GM18511 (cell line): Measurements from ENCODE around the gene GNG14.
"Not testable (repeated sequence)": the region's sequence is repeated elsewhere in the genome, so short reads cannot be mapped to it uniquely, and the experiment has no call there.

ENCODE experiments used
- ATAC-seq: cut with Tn5 transposase; IDR thresholded peaks from one replicate; pipeline ENCODE4 v1.9.1; 2021; ENCODE audit warnings: mild to moderate bottlenecking, moderate library complexity; ENCODE audit not compliant: unreplicated experiment

The GNG14 gene

DNA sequence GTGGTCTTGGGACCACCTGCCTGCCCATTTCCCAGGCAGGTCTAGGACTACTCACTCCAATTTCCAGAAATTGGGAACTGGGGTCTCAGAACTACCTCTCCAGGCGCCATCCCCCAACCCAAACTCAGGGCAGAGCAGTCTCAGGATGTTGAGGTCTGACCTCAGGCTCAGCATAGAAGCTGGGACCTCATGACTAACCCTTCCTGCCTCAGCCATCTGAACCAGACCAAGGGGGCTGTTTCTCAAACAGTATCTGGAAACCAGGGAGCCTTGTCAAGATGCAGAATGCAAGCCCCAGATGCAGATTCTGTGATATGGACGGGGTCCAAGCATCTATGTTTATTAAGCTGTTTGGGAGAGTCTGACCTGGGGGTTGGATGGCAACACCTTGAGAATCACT is 7.3 kb downstream of the GNG14 start:
- ATAC-seq = no peak

DNA sequence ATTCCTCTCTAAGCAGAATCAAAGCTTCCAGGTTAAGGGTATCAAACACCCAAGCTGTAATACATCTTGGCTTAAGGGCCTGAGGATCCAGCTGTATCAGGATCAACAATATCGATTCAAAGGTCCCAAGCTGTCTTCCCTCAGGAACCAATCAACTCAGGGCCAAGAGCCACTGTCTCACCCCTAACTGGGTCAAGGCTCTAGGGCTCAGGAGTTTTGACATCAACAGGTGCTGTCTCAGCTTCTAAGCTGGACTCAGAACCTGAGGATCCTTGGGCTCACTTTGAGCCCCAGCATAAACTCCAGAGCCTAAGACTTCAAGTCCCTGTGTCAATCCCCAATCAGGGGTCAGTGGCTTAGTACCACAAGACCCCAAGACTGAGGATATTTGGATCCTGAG is 7.7 kb downstream of the GNG14 start:
- no peak for ATAC-seq

DNA sequence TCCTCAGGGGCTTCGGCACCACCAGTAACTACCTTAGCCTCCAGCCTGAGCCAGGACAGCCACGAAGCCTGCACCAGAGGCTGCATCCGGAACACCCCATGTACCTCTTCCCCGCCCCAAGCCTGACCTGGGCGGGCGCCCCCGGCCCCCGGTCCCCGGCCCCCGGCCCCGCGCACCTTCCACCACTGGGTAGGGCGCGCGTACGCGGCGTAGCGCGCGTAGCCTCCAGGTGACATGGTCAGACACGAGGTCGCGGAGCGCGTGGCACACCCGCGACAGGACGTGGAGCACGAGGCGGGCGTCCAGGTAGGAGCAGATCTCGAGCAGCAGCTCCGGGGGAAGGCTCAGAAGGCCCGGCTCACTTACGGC is 8.2 kb downstream of the GNG14 start:
- peak; percentile 30 for ATAC-seq

DNA sequence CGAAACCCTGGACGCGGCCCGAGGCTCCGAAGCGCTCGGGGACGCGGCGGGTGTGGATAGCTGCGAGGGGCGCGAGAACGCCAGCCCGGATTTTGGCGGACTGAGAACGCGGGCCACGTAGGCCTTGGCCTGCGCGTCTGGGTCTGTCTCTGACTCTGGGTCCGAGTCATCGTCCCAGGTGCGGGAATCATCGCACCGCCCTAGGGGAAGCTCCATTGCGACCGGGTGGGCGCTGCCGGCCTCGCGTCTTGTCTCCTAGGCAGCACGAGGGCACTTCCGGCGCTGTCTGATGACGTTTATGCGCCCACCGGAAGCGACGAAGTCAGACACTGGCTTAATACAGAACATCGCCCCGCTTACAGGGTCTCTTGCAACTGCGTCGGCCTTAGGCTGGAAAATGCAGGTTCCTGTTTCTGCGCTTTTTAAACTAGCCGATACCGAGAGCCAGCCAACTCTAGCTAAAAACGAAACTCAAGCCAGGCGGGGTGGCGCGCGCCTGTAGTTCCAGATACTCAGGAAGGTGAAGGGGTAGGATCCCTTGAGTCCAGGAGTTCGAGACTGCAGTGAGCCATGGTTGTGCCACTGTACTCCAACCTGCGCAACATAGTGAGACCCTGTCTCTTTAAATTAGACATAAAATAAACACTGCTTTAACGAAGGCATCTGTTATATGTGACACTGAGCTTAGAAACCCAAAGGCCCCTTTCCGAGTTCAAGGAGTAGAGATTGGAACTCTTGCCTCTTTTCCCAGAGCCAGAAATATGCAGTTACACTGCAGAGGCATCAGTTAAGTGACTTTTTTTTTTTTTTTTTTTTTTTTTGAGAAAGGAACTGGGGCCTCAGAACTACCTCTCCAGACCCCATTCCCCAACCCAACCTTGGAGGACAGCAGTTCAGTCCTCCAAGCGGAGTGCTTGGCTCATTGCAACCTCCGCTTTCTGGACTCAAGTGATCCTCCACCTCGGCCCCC is 8.9 kb downstream of the GNG14 start, which contains the start of gene FBXW9:
TSS of gene FBXW9 (minus strand) at position 266 of the 970 bp plus-strand sequence. CDS start at position 216, 50 bp downstream.
- peak; percentile 91 for ATAC-seq

DNA sequence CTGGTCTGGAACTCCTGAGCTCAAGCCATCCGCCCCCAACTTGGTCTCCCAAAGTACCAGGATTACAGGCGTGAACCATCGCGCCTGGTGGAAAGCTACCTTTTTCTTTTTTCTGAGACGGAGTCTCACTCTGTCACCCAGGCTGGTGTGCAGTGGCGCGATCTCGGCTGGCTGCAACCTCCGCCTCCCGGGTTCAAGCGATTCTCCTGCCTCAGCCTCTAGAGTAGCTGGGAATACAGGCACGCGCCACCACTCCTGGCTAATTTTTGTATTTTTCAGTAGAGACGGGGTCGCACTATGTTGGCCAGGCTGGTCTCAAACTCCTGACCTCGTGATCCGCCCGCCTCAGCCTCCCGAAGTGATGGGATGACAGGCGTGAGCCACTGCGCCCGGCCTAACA is 9.6 kb downstream of the GNG14 start:
- ATAC-seq = not testable (repeated sequence)

DNA sequence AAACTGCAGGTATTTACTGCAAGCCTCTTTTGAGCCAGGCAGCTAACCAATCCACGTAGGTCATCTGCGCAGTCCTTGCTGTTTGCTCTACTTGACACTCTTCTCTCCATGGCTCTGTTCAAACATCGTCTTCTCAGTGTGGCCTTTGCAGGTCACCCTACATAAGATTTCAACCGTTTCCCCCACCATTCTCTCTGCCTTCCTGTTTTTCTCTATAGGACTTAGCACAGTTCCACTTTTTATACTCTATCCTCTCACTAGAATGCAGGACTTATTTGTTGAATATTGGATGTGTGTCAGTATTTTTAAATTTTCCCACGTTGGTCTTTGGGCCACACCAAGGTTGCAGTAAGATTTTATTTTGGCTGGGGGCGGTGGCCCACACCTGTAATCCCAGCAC is 10.3 kb downstream of the GNG14 start:
- no peak for ATAC-seq

DNA sequence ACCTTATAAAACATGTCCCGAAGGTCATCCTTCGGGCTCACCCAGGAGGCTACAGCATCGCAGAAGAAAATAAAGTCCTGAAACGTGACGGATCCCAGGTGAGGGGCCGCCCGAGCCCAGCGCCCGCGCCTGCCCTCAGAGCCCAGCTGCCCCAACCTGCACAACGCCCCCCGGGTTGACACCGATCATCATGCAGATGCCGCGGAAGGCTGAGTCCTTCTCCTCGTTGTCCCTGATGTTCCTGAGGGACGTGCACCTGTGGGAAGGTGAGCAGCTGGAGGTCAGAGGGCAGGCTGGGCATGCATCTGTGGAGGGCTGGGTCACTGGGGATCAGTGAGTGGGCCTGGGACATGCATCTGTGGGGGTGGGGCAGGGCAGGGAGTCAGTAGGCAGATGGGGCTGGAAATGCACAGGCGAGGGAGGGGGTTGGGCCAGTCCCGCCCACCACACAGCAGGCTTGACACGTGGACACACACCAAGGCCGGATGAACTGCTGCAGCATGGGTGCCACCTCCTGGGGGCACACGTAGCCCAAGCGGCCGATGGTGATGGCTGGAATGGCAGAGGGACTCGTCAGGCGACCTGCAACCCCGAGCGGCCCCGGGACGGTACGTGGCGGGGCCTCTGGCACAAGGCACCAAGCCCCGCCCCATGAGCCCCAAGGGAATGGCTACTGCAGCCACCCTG is 13.9 kb downstream of the GNG14 start:
- no peak for ATAC-seq

DNA sequence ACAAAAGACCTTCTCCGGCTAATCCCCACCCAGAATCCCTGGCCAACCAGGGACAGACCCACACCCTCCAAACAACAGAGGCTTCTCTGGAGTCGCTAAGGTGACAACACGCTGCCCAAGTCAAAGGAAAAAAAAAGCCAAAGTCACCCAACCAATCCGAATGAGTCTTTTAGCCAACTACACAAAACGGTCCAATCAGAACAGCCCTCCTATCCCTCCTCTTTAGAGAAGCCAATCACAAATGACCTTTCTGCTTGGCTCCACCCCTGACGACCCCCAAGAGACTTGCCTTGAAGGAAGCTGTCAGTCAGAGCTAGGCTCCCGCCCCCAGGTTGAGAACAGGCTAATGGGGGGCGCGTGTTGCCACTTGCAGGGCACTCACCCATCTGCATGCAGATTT is 15.2 kb downstream of the GNG14 start:
- no peak for ATAC-seq

DNA sequence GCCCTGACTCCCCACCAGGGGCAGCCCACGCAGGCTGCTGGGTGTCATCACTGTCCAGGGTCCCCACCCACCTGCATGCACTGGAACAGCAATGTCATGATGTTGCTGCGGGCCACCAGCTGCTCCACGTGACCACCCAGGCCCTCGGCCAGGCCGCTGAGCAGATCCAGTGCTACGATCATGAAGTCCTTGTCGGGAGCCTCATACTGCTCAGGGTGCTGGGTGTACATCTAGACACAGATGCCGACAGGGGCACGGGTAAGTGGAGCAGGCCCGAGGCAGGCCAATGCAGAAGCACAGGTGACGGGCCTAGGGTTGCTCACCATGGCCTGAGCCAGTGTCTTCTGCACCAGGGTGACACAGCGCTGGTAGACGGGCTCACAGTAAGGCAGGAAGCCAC is 17.4 kb downstream of the GNG14 start:
- no peak for ATAC-seq

DNA sequence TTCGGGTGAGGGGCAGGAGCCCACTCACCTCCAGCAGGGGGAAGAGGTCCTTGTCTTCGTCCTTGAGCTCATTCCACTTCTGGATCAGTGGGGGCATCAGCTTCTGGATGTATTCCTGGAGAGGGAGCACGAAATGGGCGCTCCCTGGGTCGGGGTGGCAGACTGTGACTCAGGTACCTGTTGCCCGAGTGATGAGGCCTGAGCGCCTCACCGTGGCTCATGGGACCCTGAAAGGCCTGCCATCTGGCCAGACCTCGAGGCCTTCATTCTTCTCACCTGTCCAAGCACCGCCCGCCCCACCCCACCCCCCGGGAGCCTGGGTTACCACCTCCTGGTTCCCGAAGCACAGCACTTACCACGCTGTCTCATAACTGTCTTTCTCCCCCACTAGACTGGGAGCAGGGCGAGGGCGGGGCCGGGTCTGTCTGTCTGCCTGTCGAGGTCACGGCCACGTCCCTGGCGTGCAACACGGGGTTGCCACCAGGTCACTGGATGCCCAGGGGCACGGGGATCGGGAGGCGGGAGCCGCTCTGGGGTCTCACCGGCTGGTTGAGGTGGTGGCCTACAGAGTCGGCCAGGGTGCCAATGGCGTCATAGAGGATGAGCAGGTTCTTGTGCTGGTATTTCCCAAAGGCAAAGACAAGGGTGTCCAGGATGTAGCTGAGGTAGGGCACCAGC is 18.0 kb downstream of the GNG14 start:
- no peak for ATAC-seq

DNA sequence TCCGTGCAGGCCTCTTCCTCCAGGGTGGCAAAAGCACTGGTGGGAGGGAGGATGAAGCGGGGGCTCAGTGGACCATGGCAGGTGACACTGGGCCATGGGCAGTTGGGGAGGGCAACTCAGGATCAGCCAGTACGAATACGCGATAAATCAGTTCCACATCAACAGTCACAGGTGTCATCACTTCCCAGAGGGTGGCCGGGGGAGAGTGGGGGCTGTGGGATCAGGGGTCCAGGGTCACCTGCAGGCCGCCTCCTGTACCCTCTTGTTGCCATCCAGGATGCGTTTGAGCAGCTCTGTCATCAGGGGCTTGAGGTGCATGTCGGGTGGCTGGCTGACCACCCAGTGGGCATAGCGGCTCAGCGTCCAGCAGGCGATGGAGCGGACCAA is 18.5 kb downstream of the GNG14 start:
- no peak for ATAC-seq

DNA sequence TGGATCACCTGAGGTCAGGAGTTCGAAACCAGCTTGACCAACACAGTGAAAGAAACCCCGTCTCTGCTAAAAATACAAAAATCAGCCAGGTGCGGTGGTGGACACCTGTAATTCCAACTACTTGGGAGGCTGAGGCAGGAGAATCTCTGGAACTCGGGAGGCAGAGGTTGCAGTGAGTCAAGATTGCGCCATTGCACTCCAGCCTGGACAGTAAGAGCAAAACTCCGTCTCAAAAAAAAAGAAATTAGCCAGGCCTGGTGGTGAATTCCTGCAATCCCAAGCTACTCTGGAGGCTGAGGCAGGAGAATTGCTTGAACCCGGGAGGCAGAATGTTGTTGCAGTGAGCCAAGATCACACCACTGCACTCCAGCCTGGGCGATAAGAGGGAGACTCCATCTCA is 20.8 kb downstream of the GNG14 start:
- ATAC-seq = no peak

DNA sequence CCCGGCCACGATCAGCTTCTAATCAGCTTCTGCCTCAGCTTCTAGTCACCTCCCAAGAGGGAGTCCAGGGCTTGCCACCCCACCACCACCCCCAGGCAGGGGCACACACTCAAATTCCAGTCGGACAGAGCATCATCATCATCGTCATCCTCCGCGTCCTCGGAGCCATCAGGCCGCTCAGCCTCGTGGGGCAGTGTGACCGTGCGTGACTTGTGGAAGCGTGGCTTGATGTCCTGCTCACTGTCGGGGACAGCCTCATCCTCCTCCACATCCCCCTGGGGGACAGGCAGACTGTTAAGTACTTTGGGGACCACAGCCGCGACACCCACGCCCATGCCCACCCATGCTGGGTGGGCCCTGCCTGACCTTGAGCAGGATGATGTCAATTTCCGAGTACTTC is 23.4 kb downstream of the GNG14 start:
- ATAC-seq = no peak

DNA sequence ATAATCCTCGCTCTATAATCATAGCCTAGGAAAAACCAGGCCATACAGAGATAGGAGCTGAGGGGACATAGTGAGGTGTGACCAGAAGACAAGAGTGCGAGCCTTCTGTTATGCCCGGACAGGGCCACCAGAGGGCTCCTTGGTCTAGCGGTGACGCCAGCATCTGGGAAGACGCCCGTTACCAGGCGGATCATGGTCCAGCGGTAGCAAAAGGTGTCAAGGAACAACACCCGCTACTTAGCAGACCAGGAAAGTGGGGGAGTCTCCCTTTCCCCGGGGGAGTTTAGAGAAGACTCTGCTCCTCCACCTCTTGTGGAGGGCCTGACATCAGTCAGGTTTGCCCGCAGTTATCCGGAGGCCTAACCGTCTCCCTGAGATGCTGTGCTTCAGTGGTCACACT is 24.3 kb downstream of the GNG14 start:
- not testable (repeated sequence) for ATAC-seq

DNA sequence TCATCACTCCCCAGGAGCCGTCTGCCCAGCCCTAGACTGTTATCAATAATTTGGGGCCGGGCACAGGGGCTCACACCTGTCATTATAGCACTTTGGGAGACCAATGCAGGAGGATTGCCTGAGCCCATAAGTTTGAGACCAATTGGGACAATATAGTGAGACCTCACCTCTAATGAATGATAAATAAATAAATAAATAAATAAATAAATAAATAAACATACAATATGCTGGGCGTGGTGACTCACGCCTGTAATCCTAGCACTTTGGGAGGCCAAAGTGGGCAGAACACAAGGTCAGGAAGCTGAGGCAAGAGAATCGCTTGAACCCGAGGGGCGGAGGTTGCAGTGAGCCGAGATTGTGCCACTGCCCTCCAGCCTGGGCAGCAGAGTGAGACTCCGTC is 25.5 kb downstream of the GNG14 start:
- not testable (repeated sequence) for ATAC-seq

DNA sequence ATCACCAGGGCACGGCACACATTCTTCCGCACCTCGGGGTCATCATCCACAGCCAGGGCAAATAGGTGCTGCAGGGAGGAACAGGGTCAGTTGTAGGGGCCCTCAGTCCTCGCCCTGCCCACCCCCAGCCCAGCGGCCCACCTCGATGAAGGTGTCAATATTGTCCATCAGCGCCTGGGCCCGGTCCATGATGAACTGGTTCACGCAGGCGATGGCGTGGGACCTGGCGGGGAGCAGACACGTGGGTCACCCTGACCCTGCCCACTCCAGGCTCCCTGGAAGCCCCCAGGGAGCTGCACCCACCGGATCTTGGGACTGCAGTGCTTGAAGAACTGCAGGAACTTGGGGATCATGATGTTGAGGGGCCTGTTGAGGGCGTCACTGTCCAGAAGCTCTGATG is 27.3 kb downstream of the GNG14 start:
- no peak for ATAC-seq

DNA sequence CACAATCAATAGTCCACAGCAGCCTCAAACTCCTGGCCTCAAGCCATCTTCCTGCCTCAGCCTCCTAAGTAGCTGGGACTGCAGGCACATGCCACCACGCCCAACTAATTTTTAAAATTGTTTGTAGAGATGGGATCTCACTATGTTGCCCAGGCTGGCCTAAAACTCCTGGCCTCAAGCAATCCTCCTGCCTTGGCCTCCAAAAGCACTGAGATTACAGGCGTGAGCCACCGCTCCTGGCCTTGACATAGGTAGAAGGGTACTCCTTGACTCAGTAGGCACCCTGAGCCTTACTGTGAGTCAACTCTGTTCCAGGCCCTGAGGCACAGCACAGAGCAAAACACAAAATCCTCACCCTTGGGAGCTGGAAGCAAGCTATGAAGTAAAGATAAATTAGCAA is 28.1 kb downstream of the GNG14 start:
- no peak for ATAC-seq

DNA sequence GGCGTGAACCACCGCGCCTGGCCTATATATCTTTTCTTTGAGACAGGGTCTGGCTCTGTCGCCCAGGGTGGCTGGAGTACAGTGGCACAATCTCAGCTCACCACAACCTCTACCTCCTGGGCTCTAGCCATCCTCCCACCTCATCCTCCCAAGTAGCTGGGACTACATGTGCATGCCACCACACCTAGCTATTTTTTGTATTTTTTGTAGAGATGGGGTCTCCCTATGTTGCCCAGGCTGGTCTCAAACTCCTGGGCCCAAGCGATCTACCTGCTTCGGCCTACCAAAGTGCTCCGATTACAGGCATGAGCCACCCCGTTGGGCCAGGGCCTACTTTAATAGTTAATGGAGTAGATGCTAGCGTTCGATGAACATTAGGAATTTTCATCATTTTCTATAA is 32.5 kb downstream of the GNG14 start:
- no peak for ATAC-seq

DNA sequence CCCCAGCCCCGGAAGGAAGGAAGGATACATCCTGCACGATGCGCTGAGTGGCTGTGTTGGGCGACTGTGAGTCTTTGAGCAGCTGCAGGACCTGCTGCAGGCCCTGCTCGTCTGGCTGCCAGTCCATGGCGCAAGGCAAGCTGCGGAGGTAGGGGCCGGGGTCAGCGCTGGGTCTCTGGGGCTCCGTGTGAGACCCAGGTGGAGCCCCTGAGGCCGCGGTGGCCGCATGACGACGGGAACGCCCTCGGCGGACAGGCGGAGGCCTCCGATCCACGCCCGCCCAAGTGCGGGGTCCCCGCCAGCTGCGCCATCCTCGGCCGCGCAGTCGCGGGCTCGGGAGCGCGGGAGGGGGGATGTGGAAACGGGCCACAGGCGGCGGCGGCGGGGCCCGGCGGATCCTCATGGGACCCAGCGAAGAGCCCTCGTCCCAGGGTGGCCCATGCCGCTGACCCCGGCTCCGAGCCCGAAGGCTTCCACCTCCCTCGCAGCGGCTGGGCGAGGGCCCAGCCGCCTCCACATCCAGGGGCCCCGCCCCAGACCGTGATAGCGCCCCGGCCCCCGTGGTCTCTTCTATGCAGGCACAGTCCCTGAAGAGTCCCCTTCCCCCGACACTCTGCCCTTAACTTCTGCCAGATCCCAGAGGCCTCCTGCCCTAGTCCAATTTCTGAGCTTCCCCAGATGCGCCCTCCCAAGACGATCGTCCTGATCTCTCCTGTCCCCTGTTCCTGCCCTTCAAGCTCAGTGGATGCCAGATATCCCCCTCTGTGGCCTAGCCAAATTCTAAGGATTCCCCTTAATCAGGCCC is 33.3 kb downstream of the GNG14 start:
- ATAC-seq = no peak

DNA sequence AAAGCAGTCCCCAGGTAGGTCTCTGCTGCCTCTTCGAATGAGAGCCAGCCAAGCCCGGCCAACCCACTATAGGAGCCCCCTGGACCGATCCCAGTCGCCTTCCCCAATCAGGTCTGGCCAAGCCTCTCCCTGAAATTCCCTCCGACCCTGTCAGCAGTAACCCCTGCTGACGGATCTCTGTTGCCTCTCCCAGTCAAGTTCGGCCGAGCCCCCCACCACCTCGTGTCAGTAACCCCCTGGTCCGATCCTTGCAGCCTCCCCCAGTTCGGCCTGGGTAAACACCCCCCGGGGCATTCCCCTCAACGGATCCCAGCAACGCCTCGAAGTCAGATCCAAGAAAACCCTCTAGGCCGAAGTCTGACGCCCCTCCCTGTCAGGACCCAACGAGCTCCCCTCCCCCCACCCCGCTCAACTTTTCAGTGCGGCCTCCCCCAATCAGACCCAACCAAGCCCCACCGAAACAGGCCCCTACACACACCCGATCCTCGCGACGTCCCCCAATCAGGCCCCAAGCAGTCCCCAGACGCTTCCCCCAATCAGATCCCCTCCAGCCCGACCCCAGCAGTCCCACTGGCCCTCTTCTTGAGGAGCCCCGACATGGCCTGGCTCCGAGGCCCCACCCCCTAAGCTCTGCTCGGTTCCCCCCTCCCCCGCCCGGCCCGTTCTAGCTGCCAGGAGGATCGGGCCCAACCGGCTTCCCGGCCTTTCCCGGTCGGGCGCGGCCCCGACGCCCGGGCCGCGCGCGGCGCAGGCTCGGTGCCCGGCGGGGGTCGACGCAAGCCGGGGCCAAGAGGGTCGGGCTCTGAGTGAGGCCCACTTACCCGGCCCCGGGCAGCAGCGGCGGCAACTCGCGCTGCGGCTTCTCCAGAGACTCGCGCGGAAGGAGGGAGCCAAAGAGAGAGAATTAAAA is 34.1 kb downstream of the GNG14 start:
- ATAC-seq = peak; percentile 40
